Effector CD8-positive, alpha-beta T cell (primary cell): ENCODE measurements around the gene FGD6.
"Not testable (repeated sequence)": the region's sequence is repeated elsewhere in the genome, so short reads cannot be mapped to it uniquely, and the experiment has no call there.

Source experiments
- DNase-seq: peaks from one replicate; lab custom pipeline; 2025; lab: John Stamatoyannopoulos, UW

Gene FGD6

DNA sequence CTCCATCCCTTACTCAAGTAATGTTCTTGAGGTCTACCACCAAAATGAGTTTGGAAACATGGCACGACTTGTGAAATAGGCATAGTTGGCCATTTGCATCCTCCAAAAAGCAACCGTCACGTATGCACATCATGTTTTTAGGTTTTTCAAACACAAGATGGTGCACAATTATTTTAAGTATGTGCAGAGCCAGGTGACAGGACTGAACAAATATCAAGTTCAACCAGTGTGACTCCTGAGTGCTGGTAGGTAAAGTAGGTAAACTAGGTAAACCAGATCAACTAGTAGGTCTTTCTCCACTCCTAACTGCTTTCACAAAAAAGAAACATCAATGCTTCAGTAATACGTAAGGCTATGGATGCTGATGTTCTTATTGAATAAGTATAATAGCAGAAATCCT is 39.1 kb downstream of the FGD6 start:
- no peak for DNase-seq

DNA sequence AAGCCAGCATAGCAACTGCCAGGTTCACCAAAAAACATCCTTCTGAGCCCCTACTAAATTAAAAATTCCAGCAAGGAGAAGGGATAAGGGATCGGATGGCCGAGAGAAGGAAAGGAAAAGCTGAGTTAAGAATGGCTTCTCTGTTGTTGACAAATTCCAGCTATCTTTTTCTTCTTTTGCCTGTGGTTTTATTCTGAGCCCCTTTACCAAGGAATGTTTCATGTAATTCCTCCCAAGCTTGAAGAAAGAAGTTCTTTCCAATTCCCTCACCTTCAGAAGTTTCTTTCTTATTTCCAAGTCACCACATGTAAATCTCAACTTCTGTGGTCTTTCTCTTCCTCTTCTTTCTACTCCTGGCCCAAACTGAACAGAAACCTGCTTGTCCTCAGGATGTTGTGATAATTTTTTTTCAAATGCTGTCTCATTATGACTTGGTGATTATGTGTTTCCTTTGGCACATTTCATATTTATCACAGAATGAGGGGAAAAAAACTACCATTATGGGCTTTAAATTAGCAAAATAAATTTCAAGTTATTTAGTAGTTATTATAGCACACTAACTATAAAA is 40.0 kb downstream of the FGD6 start:
- DNase-seq, result no peak

DNA sequence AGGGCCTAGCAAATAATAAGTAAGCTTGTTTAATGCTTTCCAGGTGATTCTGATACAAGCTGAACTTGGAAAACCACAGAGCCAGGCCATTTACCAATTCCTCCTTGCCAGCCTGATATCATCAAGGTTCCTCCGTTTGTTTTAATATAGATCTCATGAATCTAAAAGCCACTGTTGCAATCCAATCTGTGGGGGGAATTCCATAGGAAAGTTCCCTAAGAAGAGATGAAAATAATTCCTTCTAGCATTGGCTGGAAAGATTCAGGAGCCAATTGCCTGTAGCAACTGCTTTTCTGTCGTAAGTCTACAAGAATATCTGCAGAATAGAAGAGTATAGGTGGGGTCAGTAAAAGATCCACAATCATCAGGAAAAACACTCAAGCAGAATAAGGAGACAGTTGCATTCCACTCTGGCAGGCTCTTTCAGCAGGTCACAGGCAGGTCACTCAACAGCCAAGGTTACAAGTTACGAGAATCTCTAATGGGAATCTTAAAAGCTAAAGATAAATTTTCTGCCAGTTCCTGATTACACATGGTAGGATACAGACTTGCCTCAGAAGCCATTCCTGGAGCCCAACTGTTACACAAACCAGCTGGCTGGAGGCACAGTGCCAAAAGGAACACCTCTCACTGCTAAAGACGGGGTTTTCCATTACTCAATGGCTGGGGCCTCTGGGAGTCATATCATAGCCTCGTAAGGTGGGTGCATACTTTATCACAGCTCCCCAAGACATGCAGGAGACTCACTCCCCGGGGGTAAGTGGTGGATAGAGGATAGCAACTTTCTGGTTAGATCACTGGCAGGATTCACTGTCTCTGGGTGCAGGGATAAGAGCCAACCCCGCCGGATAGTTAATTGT is 43.6 kb downstream of the FGD6 start:
- DNase-seq, result no peak

DNA sequence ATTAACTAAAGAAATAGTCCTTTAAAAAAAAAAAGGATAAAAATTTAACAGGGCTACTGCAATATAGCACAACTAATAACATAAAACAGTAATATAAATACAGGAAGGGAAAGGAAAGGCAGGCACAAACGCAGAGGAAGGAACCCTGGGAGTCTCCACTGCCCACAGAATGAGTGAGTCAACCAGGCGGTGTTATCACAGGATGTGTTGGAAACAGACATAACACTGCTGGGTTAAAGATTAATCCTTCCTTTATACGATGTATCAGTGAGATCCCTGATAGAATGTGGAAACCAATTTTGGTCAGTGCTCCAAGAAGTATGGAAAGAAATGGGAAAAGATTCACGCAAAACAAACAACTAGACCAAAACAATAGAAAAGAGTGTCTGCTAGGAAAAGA is 47.9 kb downstream of the FGD6 start:
- DNase-seq, result no peak

DNA sequence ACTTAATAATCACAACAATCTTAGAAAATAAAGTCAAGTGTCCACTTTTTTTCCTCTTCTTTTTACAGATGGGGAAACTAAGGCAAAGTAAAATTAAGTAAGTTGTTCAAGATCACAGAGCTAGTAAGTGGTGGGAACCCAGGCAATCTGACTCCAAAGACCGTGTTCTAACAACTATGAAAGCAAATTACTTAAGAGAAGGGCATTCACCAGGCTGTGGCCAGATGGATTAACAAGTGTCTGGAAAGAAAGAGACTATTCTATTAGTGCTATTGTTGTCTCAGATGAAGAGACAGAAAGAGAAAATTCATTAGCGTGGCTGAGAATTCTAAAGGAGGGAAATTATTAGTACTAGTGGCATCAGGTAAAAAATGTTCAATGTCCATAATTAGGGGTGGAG is 48.5 kb downstream of the FGD6 start:
- no peak for DNase-seq

DNA sequence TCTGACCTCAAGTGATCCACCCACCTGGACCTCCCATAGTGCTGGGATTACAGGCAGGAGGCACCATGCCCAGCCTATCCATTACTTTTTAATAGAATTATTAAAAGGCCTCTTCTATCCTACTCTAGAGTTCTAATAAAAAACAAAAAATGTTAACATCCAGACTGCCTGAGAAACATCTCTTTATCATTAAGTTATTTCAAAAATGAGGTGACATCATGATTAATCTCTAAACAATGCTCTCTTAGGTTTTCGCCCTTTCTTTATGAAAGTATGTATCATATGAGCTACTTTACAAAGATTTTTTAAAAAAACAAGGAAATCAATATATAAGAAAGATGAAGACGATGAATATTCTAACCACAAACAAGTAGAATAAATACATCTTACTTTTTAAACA is 52.6 kb downstream of the FGD6 start:
- no peak for DNase-seq

DNA sequence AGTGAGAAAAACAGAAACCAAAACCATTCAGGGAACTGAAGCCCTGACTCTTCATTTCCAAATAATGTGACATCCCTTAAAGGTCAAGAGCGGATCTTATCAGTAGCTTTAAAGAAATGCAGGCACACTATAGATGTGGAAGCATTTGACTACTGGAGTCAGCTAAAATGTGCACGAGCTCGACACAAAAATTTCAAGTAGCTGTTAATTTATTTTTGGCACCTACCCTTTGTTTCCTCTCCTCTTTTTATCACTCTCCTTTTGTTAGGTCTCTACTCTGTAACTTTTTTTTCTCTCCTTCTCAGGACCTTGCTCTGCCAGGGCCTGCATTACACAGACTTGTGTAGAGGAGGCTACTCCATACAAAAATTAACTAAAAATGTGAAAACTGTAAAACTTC is 58.3 kb downstream of the FGD6 start:
- DNase-seq, result no peak

DNA sequence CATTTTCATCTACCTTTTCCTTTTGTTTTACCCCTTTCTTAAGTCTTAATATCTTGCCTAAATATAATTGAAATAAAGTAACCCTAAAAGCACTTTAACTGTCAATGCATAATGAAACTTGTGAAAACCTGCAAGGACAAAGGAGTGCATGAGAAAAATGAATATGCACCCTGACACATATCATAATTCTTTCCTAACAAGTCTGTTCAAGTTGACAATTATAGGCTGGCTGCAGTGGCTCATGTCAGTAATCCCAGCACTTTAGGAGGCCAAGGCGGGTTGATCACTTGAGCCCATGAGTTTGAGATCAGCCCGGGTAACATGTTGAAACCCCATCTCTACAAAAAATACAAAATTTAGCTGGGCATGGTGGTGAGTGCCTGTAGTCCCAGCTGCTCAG is 65.4 kb downstream of the FGD6 start:
- DNase-seq, result no peak

DNA sequence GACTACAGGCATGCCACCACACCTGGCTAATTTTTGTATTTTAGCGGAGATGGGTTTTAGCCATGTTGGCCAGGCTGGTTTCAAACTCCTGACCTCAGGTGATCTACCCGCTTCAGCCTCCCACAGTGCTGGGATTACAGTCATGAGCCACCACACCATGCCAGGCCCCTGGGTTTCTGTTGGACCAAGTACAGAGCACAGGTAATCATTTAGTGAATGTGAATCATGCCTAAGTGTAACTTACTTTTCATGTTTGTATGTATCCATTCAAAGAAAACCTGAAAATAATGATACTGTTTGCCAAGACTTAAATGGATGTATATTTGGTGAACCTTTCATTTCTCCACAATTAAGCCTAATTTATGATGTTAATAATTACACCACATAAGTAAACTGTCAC is 65.9 kb downstream of the FGD6 start:
- DNase-seq, result no peak

DNA sequence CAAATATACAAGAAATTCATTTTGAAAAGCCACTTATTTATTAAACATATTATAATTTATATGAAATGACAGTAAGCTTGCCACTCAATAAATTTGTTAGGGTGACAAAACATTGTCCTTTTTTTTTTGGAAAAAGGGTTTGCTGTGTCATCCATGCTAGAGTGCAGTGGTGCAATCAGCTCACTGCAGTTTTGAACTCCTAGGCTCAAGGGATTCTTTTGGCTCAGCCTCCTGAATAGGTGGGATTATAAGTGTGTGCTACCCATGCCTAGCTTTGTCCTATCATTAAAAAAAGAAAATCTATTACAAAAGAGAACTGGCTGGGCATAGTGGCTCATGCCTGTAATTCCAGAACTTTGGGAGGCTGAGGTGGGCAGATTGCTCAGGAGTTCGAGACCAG is 66.8 kb downstream of the FGD6 start:
- DNase-seq, result no peak

DNA sequence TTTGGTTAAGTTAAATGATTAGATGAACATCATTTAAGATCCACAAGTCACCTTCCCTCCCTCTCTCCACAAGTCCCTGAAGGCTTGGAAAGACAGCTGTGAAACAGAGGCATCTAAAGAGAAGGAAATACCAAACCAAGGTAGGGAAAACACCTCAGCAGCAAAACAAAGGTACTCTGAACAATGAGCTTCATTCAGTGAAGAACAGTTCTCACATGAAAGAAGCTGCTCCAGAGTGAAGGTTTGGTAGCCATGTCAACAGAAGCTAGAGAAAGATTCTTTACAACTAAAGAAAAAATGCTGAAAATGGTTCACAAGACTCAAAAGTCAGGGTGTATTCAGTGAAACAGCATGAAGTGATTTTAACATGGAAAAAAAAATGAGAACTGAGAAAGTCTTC is 69.4 kb downstream of the FGD6 start:
- DNase-seq, result no peak

DNA sequence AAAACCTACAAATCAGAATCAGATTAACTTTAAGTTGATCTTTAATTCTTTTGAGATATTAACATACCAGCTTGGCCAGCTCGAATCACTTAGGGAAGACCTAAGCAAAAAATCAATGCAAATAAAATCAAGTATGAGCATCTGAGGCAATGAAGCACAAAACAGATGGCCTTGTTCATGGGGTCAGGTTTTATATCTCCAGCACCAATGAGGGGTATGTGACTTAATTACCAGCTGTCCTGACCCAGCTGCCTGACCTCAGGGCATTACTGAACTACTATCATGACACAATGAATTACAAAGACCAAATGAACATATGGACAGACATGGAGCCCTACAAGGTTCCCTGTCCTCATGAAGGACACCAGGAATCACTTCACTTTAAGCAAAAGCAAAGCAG is 70.5 kb downstream of the FGD6 start:
- no peak for DNase-seq

DNA sequence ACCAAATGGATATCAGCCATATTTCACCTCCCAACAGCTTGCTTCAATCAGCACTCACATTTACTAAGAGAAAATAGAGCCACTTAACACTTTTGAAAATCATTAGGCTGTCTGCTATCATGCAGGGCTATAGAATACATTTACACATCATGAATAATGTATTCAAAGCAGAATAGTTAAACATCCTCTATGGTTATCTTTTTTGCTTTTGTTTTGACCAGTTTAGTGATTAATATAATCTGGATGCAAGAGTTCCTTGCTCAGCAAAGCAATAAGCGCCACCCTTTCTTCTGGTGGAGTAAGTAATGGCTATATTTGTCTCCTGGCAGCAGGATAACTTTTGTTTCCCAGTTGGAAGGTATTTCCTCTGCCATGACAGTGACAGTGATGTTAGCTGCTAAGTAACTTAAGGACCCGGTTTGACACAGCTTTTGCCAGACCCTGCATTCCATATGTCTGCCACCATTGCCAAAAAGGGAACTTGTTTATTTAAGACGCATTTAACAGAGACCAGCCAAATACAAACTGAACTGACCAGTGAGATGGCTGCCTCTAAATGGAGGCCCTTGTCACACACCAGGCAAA is 73.6 kb downstream of the FGD6 start:
- no peak for DNase-seq

DNA sequence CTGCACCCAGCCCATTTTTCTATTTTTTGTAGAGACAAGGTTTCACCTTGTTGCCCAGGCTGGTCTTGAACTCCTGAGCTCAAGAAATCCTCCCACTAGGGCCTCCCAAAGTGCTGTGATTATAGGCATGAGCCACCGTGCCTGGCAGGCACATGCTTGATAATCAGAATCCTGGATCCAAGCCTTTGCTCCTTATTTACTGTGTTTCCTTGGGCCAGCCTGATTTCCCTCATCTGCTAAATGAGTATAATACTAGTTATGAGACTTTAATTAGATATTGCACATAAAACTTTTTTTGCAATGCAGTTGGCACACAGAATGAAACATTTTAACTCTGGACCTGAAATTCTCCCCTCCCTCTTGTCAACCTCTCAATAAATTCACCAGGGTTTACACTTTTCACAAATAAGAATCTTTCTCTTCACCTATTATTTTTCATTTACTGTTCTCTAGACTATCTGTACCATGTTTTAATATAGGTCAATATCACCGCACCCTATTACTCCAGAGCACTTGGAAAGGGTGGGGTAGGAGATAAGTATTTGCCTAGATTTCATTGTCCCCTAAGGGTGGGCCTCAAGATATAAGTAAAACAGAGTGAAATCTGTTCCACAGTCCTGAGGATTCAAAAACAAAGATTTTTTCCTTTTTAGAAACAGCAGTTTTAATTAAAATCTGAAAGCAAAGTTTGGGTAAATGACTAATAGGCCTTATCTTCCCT is 74.7 kb downstream of the FGD6 start:
- no peak for DNase-seq

DNA sequence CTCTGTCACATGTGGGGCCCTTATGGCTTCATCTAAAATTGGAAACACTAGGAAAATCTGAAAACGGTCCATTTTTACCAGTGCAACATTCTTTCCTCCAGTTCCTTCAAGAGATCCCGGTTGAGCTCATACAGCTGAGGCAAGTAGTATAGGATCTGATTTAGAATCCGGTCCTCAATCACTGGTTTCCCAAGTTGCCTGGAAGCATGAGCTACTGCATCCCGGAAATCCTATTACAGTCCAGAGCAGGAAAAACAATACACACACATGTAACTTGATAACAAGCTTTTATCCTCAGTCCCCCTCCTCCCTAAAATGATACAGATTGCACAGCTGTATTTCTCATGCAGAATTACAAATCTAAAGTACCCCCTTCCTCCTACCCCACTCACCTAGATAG is 76.0 kb downstream of the FGD6 start:
- no peak for DNase-seq

DNA sequence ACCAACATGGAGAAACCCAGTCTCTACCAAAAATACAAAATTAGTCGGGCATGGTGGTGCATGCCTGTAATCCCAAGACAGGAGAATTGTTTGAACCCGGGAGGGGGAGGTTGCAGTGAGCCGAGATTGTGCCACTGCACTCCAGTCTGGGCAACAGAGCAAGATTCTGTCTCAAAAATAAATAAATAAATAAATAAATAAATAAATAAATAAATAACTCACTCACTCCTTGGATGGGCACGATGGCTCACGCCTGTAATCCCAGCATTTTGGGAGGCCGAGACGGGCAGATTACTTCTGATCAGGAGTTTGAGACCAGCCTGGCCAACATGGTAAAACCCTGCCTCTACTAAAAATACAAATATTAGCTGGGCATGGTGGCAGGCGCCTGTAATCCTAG is 79.2 kb downstream of the FGD6 start:
- DNase-seq, result not testable (repeated sequence)

DNA sequence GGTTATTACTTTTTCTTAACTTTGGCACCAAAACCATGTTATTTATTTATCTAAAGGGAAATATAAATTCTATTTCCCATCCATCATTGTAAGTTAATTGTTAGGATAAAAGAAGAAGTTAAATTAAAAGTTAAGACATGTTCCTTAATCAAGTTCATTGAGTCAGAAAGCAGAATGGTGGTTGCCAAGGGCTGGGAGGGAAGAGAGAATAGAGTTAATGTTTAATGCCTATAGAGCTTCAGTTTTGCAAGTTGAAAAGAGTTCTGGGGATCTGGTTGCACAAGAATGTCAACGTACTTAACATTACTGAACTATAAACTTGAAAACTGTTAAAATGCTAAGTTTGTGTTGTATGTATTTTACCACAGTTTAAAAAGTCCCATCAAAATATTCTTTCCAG is 80.7 kb downstream of the FGD6 start:
- no peak for DNase-seq

DNA sequence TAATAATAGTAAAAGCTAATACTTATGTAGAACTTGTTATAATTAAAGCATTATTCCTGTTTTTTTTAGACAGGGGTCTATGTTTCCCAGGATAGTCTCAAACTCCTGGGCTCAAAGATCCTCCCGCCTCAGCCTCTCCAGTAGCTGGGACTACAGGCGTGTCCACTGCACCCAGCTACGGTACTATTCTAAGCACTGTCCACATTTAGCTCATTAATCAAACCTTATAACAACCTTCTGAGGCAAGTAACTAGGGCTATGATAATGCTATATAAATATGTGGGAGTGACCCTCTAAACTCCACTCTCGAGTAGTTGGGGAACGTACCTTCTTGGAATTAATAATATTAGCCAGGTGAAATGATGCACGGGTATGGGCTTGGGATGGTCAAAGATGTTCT is 83.2 kb downstream of the FGD6 start:
- no peak for DNase-seq

DNA sequence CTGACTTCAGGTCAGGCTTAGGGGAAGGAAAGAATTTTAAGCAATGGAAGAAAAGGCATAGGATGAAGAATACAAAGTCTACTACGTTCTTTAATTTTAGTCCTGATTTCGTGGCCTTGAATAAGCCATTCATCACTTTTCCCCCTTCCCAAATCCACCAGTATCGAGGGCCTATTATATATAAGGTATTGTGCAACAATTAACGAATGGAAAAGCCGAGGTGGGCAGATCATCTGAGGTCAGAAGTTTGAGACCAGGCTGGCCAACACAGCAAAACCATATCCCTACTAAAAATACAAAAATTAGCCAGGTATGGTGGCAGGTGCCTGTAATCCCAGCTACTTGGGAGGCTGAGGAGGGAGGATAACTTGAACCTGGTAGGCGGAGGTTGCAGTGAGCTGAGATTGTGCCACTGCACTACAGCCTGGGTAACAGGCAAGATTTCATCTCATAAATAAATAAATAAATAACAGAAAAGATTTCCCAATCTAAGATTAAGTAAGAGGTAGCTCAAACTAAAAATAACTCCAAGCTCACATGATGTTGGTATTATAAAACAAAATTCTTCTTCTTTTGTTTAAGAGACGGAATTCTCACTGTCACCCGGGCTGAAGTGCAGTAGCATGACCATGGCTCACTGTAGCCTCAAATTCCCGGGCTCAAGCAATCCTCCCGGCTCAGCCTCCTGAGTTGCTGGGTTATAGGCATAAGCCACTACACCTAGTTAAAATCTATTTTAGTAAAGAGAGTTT is 85.5 kb downstream of the FGD6 start:
- DNase-seq, result no peak

DNA sequence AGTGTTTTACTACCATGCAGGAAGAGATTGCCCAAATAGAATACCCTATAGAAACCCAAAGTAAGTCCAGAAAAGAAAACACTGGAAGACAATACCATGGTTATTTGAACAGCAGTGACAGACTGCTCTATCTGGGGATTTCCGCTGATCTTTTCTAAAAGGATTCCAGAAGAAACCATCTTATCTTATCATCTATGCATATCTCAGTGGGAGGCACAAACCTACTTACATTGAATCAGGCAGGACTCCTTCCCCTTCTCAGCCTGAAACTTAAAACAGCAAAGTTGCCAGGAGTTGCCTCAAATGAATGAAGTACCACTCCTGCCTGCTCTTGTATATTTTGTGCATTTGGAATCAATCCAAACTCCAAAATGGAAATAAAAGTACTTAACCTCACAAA is 87.2 kb downstream of the FGD6 start:
- no peak for DNase-seq

DNA sequence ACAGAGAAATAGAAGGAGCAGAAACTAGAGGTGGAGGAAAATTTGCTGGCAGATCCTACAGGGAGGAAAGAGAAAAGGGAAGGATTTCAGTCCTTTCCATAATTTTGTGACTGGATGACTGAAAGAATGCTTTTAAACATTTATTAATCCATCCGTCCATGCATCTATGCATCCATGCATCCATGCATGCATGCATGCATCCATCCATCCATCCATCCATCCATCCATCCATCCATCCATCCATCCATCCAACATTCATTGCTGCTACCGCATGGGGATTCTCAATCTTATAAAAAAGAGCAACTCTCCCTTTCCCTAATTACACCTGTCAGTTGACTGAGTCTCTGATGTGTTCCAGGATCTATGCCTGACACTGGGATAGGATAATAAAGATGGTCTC is 88.2 kb downstream of the FGD6 start:
- DNase-seq, result no peak

DNA sequence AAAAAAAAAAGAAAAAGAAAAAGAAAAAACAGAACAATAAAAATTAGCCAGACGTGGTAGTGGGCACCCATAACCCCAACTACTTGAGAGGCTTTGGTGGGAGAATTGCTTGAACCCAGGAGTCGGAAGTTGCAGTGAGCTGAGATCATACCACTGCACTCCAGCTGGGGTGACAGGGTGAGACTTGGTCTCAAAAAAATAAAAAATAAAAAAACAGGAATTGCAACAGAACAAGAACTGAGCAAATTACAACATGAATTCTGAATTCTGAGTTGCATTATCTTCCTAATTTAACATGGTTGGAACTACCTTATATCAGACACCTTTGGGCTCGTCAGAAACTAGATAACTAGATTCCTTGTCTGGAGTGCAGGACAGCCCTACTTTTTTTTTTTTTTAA is 90.5 kb downstream of the FGD6 start:
- no peak for DNase-seq
